Esophagus (tissue), 2 donors: ENCODE data around the gene FGF1. TPM values are rescaled to one million over a fixed set of nuclear protein-coding genes. Genes with fewer than 3 reads are reported as not detected.

Experiments
- H3K27ac ChIP-seq, 2 donors: one replicate each; pipeline ENCODE4 v1.5.1; 2013; ENCODE audit warnings: low read depth in 2 of 2, mild to moderate bottlenecking in 2 of 2, inconsistent platforms in 1 of 2, low read length in 1 of 2, moderate library complexity in 1 of 2
- H3K27me3 ChIP-seq, 2 donors: one replicate each; pipeline ENCODE4 v1.6.1; 2013; ENCODE audit warnings: low read length in 2 of 2, control low read depth in 1 of 2, mild to moderate bottlenecking in 1 of 2; ENCODE audit not compliant: insufficient read depth in 2 of 2, control insufficient read depth in 1 of 2
- H3K36me3 ChIP-seq, 2 donors: one replicate each; pipeline ENCODE4 v1.6.1; 2013; ENCODE audit warnings: low read length in 1 of 2; ENCODE audit not compliant: control insufficient read depth in 2 of 2, insufficient read depth in 2 of 2
- H3K4me1 ChIP-seq, 2 donors: one replicate each; pipeline ENCODE4 v1.6.1; 2013; ENCODE audit warnings: low read length in 1 of 2; ENCODE audit not compliant: control insufficient read depth in 2 of 2, insufficient read depth in 2 of 2
- H3K4me3 ChIP-seq, 2 donors: one replicate each; pipeline ENCODE4 v1.5.1; 2013; ENCODE audit warnings: low read length in 2 of 2, mild to moderate bottlenecking in 2 of 2, low read depth in 1 of 2, moderate library complexity in 1 of 2
- H3K9me3 ChIP-seq, 2 donors: one replicate each; pipeline ENCODE4 v1.6.1; 2013; ENCODE audit warnings: mild to moderate bottlenecking in 2 of 2, low read depth in 1 of 2, low read length in 1 of 2, moderate library complexity in 1 of 2; ENCODE audit not compliant: control insufficient read depth in 2 of 2, insufficient read depth in 1 of 2
- WGBS, 2 donors: extraction: QIAGEN DNeasy Blood & Tissue Kit; methylation state at CpG; one replicate each; pipeline ENCODE4 v1.1.7; 2013; 5-methylcytosine and 5-hydroxymethylcytosine counted together
- polyA plus RNA-seq, 2 donors: library from polyadenylated mRNA; stranded (reverse); fragments of 200-250 nt; gene quantifications; one replicate each; pipeline ENCODE4 v1.2.3, GENCODE V29; 2013
- donor health status: healthy with polysubstance abuse.
- donor health status: Bipolar disorder and iron deficiency.

FGF1 gene
- polyA plus RNA-seq, 2 donors, result 0.56 to 0.57 TPM

DNA sequence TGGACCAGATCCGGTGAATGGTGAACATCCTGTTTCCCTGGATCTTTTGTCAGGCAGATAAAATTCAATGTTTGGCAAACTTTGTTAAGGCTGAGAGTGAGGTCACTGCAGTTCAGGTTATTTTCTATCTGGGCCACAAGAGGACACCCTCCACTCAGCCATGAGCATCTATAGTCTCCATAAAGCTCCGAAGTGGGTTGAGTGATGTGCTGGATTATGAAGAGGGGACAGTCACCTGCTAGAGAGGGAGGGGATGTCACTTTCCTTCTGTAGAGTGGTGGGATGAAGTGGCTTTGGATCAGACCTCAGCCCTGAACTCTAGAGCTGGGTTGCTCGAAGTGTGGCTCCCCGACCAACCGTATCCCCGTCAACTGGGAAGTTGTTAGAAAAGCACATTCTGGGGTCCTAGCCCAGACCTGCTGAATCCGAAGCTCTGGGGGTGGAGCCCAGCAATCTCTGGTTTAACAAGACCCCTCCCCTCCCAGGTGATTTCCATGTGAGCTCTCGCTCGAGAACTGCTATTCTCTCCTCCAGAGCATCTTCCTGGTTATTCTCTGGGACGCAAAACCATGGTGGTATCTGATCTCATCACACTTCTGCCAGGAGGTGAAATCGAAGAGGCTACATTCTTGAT is 31.8 kb upstream of the FGF1 start:
- H3K27ac ChIP-seq, result no peak overlapping the region
- WGBS, 2 donors, result 65 to 66% methylated on average over 11 of the region's 11 CpGs
- no peaks in the 10 kb centered on the region for H3K9me3 ChIP-seq

GRCh38 chr5:142716963-142717362 is 31.1 kb upstream of the FGF1 start:
- 15 to 26% methylated on average over 6 of the region's 6 CpGs for WGBS, 2 donors

More for the DNA sequence above, 31.8 kb upstream of the FGF1 start:
- Histone ChIP-seq H3K36me3 (no peaks in the 10 kb centered on the region), H3K4me3 (no peak overlapping the region), H3K4me1 (peaks cover 0 to 5% of the 10 kb centered on the region in 2 donors), H3K27me3 (no peaks in the 10 kb centered on the region)

GRCh38 chr5:142715291-142715690 is 29.4 kb upstream of the FGF1 start:
- Histone ChIP-seq H3K9me3 (no peaks in the 10 kb centered on the region), H3K4me3 (no peak overlapping the region)
- WGBS, 2 donors, result 77 to 82% methylated on average over 3 of the region's 3 CpGs

More at GRCh38 chr5:142716963-142717362, 31.1 kb upstream of the FGF1 start:
- H3K9me3 ChIP-seq, result no peaks in the 10 kb centered on the region
- H3K4me1 ChIP-seq, result peaks cover 0 to 5% of the 10 kb centered on the region in 2 donors
- no peaks in the 10 kb centered on the region for H3K36me3 ChIP-seq
- no peak overlapping the region for H3K4me3 ChIP-seq
- H3K27ac ChIP-seq, result no peak overlapping the region
- H3K27me3 ChIP-seq, result no peaks in the 10 kb centered on the region

GRCh38 chr5:142713121-142713706 is 27.3 kb upstream of the FGF1 start:
- Histone ChIP-seq H3K4me1 (no peaks in the 10 kb centered on the region), H3K4me3 (peak overlapping the region; percentile 53 to 54), H3K27me3 (no peaks in the 10 kb centered on the region), H3K27ac (peak overlapping the region; percentile 68 to 74), H3K36me3 (no peaks in the 10 kb centered on the region), H3K9me3 (no peaks in the 10 kb centered on the region)
- WGBS, 2 donors, result 0 to 1% methylated on average over 29 of the region's 29 CpGs

More at GRCh38 chr5:142715291-142715690, 29.4 kb upstream of the FGF1 start:
- Histone ChIP-seq H3K36me3 (no peaks in the 10 kb centered on the region), H3K4me1 (no peaks in the 10 kb centered on the region), H3K27ac (no peak overlapping the region), H3K27me3 (no peaks in the 10 kb centered on the region)

- Histone ChIP-seq H3K9me3 (no peaks in the 10 kb centered on the region), H3K27ac (no peak overlapping the region), H3K4me1 (no peaks in the 10 kb centered on the region), H3K36me3 (no peaks in the 10 kb centered on the region), H3K27me3 (no peaks in the 10 kb centered on the region), H3K4me3 (no peak overlapping the region)
- 82 to 83% methylated on average over 3 of the region's 3 CpGs for WGBS, 2 donors
Measured at GRCh38 chr5:142703153-142703552, 17.3 kb upstream of the FGF1 start.

- H3K36me3 ChIP-seq, result no peaks in the 10 kb centered on the region
- no peak overlapping the region for H3K27ac ChIP-seq
- no peaks in the 10 kb centered on the region for H3K9me3 ChIP-seq
- no peaks in the 10 kb centered on the region for H3K4me1 ChIP-seq
- H3K27me3 ChIP-seq, result no peaks in the 10 kb centered on the region
- WGBS, 2 donors, result 75 to 79% methylated on average over 3 of the region's 3 CpGs
- H3K4me3 ChIP-seq, result no peak overlapping the region
Measured at GRCh38 chr5:142701673-142702311, 15.9 kb upstream of the FGF1 start.

DNA sequence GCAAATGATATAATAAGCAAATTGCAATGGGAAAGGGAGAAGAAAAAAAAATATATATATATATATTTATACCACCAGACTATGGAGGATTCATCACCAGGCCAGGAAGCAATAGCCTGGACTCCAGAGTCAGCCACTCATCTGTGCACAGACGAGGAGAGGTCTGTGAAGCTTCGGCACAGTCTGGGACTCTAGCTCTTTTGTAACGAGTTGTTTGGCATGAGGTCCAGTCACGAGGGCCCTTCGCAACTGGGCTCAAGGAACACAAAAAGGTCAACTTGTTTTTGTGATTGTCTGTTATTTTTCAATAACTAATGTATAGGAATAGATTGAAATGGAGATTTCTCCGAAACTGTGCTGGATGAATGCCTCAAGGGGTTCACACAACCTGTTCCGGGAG is 14.7 kb upstream of the FGF1 start:
- H3K36me3 ChIP-seq, result no peaks in the 10 kb centered on the region
- no peak overlapping the region for H3K4me3 ChIP-seq
- no peaks in the 10 kb centered on the region for H3K9me3 ChIP-seq
- 89 to 91% methylated on average over 7 of the region's 7 CpGs for WGBS, 2 donors
- H3K27ac ChIP-seq, result no peak overlapping the region
- H3K27me3 ChIP-seq, result no peaks in the 10 kb centered on the region
- no peaks in the 10 kb centered on the region for H3K4me1 ChIP-seq

DNA sequence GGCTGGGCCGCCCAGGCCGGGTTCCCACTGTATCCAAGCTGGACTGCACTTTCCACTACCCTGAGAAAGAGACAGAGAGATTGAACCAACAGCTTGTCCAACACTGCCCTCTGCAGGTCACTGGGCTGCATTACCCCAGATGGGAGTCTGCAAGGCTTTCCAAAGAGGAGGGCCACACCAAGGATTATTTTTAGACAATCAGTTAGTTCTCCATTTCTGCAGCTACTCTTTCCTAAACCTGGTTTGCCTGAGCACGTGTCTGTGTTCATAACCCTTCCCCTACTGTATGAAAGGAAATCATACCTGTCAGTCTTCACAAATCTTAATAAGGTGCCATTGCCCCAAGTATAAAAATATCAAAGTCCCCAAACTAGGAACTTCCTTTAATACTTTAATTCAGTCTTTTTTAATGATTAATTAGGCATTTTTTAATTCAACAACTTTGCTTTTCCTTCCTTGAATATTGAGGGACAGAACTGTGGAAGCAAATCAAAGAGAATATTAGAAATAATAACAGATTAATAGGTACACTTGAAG is 13.4 kb upstream of the FGF1 start:
- no peaks in the 10 kb centered on the region for H3K27me3 ChIP-seq
- H3K9me3 ChIP-seq, result no peaks in the 10 kb centered on the region
- H3K4me3 ChIP-seq, result no peak overlapping the region
- 1 to 6% methylated on average over 3 of the region's 3 CpGs for WGBS, 2 donors
- no peaks in the 10 kb centered on the region for H3K36me3 ChIP-seq
- no peaks in the 10 kb centered on the region for H3K4me1 ChIP-seq
- peak overlapping the region in 1 of 2 donors; percentile 31 for H3K27ac ChIP-seq

DNA sequence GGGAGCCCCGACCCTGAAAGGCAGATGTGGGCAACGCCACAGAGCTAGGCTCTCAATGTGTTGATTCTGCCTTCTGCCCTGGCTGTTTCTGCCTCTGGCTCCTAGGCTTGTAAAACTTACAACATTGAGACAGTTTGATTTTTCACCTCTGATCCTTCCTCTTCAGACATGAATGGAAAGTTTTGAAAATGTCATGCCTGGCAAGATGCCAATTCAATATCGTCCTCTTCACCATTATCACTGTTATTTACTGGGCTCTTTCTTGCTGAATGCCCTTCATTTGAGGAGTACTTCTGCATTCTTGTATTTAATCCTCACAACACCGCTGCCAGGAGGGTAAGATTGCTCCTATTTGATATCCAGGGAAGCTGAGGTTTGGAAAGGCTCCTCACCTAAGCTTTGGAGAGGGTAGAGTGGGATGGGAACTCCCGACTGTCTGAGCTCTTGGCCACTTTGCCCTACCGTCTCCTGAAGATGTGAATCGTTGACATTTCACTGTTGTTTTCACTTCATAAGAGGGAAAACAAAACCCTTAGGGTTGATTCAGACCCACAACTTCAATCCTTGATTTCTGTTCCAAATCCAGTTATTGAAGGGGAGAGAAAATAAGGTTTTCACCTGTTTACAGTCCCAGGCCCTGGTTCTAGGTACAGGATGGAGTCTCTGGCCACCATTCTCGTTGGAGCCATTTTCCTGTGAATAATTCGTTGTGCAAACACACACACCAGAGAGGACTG is 12.7 kb upstream of the FGF1 start:
- Histone ChIP-seq H3K36me3 (no peaks in the 10 kb centered on the region), H3K27me3 (no peaks in the 10 kb centered on the region), H3K27ac (peak overlapping the region in 1 of 2 donors; percentile 31), H3K4me1 (no peaks in the 10 kb centered on the region), H3K4me3 (no peak overlapping the region), H3K9me3 (no peaks in the 10 kb centered on the region)
- WGBS, 2 donors, result 57% methylated on average over 9 of the region's 9 CpGs
